ENCODE data around the gene ZNF25.
"Not testable (repeated sequence)": the region's sequence is repeated elsewhere in the genome, so short reads cannot be mapped to it uniquely, and the experiment has no call there.

ZNF25 gene

GRCh38 chr10:37937864-37938263 lies 38.6 kb downstream of the ZNF25 start:
- DNase-seq: no peak

- DNase-seq: no peak
Measured at GRCh38 chr10:37934791-37935190, 41.7 kb downstream of the ZNF25 start.

GRCh38 chr10:37930423-37930822 lies 46.0 kb downstream of the ZNF25 start:
- no peak for DNase-seq

GRCh38 chr10:37908165-37908564 lies 68.3 kb downstream of the ZNF25 start:
- not testable (repeated sequence) for DNase-seq

- no peak for DNase-seq
Measured at GRCh38 chr10:37906382-37906781, 70.1 kb downstream of the ZNF25 start.

Measured in SHP77 treated with DMSO at 0.1 percent for 48 hours (cell line).